Mucosa of rectum (tissue), 2 donors: ENCODE measurements around the gene TGFBR3.
A peak's percentile ranks its signal among the peaks of the same experiment; 100 is the strongest.

Experiments
- H3K27ac ChIP-seq, 2 donors: one replicate each; pipeline ENCODE4 v1.7.0; 2013; ENCODE audit warnings: inconsistent platforms in 2 of 2, low read depth in 2 of 2, low read length in 2 of 2
- H3K27me3 ChIP-seq, 2 donors: one replicate each; pipeline ENCODE4 v1.7.0; 2013; ENCODE audit warnings: low read length in 2 of 2; ENCODE audit not compliant: control insufficient read depth in 2 of 2, insufficient read depth in 2 of 2
- H3K36me3 ChIP-seq, 2 donors: one replicate each; pipeline ENCODE4 v1.7.0; 2013; ENCODE audit warnings: low read length in 2 of 2; ENCODE audit not compliant: control insufficient read depth in 2 of 2, insufficient read depth in 2 of 2
- H3K4me1 ChIP-seq, 2 donors: one replicate each; pipeline ENCODE4 v1.7.0; 2013; ENCODE audit warnings: low read length in 2 of 2, mild to moderate bottlenecking in 1 of 2; ENCODE audit not compliant: control insufficient read depth in 2 of 2, insufficient read depth in 2 of 2
- H3K4me3 ChIP-seq, 2 donors: one replicate each; pipeline ENCODE4 v1.7.0; 2013; ENCODE audit warnings: low read length in 2 of 2
- H3K9ac ChIP-seq, 2 donors: one replicate each; pipeline ENCODE4 v1.7.0; 2013; ENCODE audit warnings: low read length in 2 of 2, low read depth in 1 of 2, mild to moderate bottlenecking in 1 of 2
- H3K9me3 ChIP-seq, 2 donors: one replicate each; pipeline ENCODE4 v1.7.0; 2013; ENCODE audit warnings: low read length in 2 of 2; ENCODE audit not compliant: control insufficient read depth in 2 of 2
- donor health status: healthy.
- donor health status: Normal muscosa, but diverticular disease.

Gene TGFBR3

DNA sequence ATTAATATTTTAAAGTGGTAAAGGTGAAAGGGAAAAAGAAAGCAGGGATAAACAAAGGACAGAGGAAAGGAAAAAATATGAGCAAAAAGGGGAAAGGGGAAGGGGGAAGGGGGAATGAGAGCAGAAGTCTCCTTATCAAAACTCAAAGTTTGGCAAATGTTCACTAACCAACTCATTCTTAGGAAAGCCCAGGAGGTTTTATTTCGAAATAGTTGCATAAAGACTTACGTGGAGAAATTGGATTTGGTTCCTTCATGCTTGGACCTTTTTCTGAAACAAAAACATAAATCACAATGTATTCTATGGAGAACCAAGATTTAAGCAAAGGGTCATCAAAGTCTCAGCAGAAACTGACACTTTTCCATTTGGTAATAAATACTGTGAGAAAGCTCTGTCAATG is 188.1 kb downstream of the TGFBR3 start:
- no peaks in the 10 kb centered on the region for H3K4me1 ChIP-seq
- H3K4me3 ChIP-seq, result no peak overlapping the region
- H3K27me3 ChIP-seq, result no peaks in the 10 kb centered on the region
- no peak overlapping the region for H3K9ac ChIP-seq
- no peaks in the 10 kb centered on the region for H3K9me3 ChIP-seq
- peaks cover 0 to 2% of the 10 kb centered on the region in 2 donors for H3K36me3 ChIP-seq
- H3K27ac ChIP-seq, result no peak overlapping the region

DNA sequence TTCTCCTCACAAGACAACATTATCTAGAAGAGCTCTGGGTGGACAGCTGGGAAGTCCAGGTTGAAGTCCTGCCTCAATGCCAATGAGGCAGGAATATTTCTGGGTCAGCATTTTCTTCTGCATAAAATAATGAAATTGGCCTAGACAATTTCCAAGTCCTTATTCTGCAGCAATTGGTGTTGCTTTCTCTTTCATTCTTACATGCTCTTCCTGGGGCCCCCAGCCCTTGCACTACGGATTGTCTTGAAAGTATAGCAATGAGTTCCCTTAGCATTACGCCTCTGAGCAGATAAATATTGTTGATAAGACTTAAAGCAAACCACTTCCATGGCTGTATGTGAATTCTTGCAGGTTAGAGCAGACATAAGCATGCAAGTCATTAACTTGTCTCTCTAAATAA is 188.5 kb downstream of the TGFBR3 start:
- peaks cover 0 to 2% of the 10 kb centered on the region in 2 donors for H3K36me3 ChIP-seq
- H3K9me3 ChIP-seq, result no peaks in the 10 kb centered on the region
- no peaks in the 10 kb centered on the region for H3K4me1 ChIP-seq
- H3K4me3 ChIP-seq, result no peak overlapping the region
- H3K9ac ChIP-seq, result no peak overlapping the region
- H3K27me3 ChIP-seq, result no peaks in the 10 kb centered on the region
- no peak overlapping the region for H3K27ac ChIP-seq

DNA sequence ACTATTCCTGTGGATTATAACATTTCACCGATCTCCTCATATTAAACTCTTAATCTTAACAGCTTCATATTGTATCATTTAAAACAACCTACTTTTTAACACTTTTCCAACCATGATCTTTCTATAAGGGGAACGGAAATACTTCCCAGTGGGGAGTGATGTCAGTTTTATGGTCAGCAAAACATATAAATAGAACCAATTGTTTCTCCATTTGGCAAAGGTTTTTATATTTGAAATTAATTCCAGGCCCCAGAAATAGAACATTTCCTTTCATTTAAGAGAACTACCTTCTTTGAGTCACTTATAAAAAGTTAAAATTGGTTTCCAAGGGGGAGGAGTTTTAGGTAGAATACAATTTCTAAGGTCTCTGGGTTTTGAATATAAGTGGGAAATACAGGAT is 189.6 kb downstream of the TGFBR3 start:
- Histone ChIP-seq H3K27ac (no peak overlapping the region), H3K27me3 (no peaks in the 10 kb centered on the region), H3K4me3 (no peak overlapping the region), H3K9me3 (no peaks in the 10 kb centered on the region), H3K4me1 (no peaks in the 10 kb centered on the region), H3K36me3 (peaks cover 0 to 2% of the 10 kb centered on the region in 2 donors), H3K9ac (no peak overlapping the region)

DNA sequence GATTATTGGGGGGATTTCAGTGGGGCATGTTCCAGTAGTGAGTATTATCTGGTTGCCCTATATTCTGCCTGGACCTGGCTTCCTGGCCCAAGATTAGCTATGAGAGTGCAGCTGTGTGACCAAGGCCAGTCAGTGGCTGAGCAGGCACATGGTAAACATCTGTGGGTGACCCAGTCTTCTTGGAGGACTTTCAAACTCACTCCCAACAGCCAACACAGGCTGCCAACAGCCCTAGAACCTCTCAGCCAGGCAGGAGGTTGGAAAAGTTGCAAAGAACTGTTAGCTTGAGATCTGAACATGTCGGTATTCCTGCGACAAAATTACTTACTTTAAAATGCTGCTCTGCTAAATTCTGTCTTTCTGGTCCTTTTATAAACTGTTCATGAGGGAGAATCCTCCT is 192.4 kb downstream of the TGFBR3 start:
- no peaks in the 10 kb centered on the region for H3K9me3 ChIP-seq
- H3K4me3 ChIP-seq, result no peak overlapping the region
- H3K27me3 ChIP-seq, result no peaks in the 10 kb centered on the region
- no peak overlapping the region for H3K9ac ChIP-seq
- peaks cover 0 to 2% of the 10 kb centered on the region in 2 donors for H3K36me3 ChIP-seq
- peaks cover 11 to 13% of the 10 kb centered on the region in 2 donors for H3K4me1 ChIP-seq
- H3K27ac ChIP-seq, result no peak overlapping the region

DNA sequence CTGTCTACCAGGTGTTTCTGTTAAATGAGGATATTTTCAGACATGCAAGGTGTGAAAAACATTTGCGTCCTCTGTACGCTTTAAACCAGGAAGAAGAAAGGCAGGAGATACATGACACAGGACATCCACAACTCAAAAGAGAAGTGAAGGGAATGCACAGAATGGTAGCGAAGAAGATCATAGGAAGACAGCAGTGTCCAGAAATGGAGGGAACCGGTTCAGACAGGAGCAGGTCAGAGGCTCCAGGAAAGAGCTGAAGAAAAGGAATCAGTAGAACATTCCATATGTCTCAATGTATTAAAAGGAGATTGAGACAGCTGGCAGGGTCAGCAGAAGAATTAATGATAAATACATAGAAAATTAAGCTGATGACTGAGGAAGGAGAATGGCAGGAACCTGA is 194.4 kb downstream of the TGFBR3 start:
- H3K36me3 ChIP-seq, result peaks cover 0 to 2% of the 10 kb centered on the region in 2 donors
- H3K27me3 ChIP-seq, result no peaks in the 10 kb centered on the region
- no peak overlapping the region for H3K9ac ChIP-seq
- H3K4me1 ChIP-seq, result peaks cover 11 to 16% of the 10 kb centered on the region in 2 donors
- no peak overlapping the region for H3K4me3 ChIP-seq
- no peak overlapping the region for H3K27ac ChIP-seq
- H3K9me3 ChIP-seq, result no peaks in the 10 kb centered on the region

DNA sequence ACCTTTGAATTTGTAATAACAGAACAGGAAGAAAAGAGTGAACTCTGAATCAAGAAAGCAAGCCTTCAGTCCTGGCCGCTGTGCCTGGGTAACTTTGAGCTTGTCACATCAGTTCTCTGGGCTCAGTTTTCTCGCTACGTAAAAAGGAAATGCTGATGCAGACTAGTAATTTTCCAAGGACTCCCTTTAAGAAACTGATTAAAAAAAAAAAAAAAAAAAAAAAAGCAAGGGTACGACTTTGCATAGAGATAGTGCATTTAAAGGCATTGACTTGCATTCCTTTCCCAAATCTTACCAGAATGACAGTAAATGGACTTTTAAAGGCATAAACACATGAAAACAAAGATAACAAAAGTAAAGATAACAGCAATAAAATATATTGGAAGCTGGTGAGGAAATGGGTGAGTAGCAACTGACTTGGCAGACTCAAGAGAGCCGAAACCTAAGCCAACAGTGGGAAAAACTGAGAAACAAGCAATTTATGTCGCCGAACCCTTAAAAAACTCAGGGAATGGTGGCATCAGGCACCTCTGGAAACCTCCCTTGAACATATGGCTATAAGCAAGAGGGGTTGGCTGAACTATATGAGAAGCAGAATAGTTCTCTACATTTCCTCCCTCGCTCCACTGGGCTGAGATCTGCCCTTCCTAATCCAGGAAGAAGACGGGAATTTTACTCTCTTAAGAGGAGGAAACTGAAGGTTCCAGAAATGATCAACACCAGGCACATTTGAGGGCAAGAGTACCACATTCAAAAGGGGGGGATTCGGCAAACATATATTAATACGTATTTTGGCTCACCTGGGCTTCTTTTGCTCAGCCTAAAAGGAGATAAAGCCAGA is 196.1 kb downstream of the TGFBR3 start:
- Histone ChIP-seq H3K9me3 (no peaks in the 10 kb centered on the region), H3K36me3 (peaks cover 0 to 2% of the 10 kb centered on the region in 2 donors), H3K4me1 (peaks cover 16 to 17% of the 10 kb centered on the region in 2 donors), H3K27ac (peak overlapping the region; percentile 66 to 68), H3K9ac (peak overlapping the region in 1 of 2 donors; percentile 41), H3K27me3 (no peaks in the 10 kb centered on the region), H3K4me3 (peak overlapping the region; percentile 19 to 42)

DNA sequence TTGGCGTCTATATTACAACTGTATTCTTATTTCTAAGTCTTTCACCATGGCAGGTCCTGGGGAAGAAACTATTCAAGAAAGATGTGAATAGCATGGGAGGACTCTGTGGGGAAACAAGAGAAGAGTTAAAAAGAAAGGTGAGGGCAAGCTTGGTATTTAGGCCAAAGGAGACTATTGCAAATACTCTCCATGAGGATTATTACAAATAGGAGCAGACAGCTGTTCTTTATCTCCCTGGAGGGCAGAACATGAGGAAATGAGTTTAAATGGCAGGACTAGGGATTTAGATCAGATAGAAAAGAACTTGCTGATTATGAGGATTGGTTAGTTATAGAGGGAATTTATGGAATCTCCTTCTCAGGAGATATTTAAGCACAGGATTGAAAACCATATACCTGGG is 198.5 kb downstream of the TGFBR3 start:
- Histone ChIP-seq H3K4me3 (no peak overlapping the region), H3K36me3 (no peaks in the 10 kb centered on the region), H3K9me3 (no peaks in the 10 kb centered on the region), H3K27ac (no peak overlapping the region), H3K4me1 (peaks cover 27 to 35% of the 10 kb centered on the region in 2 donors), H3K9ac (no peak overlapping the region), H3K27me3 (no peaks in the 10 kb centered on the region)

DNA sequence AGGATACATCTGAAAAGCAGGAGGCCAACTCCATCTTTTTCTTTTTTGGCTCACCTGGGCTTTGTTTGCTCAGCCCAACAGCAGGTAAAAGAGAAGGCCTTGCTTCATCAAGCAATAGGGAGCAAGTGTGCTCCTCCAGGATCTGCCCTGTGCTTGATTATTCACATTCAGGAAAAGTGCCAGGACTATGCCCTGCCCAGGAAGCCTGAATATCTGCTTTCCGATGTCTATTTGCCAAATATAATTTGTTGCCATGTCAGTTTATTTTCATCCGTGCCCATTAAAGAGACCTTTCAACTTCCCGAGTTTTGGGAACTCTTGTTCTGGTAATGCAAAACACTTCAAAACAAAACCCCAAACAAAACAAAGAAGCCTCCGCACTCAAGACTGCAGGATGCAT is 200.0 kb downstream of the TGFBR3 start:
- no peak overlapping the region for H3K27ac ChIP-seq
- H3K4me3 ChIP-seq, result no peak overlapping the region
- peaks cover 27 to 35% of the 10 kb centered on the region in 2 donors for H3K4me1 ChIP-seq
- no peak overlapping the region for H3K9ac ChIP-seq
- no peaks in the 10 kb centered on the region for H3K9me3 ChIP-seq
- no peaks in the 10 kb centered on the region for H3K36me3 ChIP-seq
- no peaks in the 10 kb centered on the region for H3K27me3 ChIP-seq

DNA sequence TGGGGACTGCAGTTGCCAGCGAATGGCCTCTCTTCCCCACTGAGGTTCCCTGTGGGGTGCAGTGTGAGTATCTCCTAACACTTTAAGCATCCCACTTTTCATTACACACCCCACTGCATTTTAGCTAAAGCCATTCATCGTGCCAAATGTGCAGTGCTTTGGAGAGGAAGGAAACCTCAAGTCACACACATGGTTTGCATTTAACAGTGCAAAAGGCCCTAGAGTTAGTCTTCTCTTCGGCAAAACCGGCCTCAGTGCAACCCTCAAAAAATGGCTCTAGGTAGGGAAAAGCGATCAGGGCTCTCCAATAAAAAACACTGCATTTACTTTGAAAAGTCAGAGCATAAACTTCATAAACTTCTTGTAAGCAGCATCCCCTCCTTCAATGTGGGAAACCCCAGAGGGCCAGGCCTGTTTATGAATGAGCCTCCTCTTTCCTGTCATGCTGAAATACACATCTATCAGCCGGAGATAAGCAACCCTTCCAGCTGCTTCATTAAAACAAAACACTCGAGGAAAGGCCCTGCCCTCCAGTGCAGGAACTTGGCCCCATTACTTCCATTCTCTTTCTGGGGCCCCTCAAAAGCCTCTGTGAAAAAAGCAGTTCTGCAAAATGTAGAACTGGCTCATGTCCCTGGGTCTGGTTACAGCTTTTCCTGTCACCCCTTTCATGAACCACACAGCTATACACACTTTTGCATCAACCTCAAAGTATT is 201.3 kb downstream of the TGFBR3 start:
- Histone ChIP-seq H3K4me3 (no peak overlapping the region), H3K4me1 (peaks cover 16 to 30% of the 10 kb centered on the region in 2 donors), H3K9ac (no peak overlapping the region), H3K36me3 (no peaks in the 10 kb centered on the region), H3K27me3 (no peaks in the 10 kb centered on the region), H3K9me3 (no peaks in the 10 kb centered on the region), H3K27ac (peak overlapping the region in 1 of 2 donors; percentile 39)

DNA sequence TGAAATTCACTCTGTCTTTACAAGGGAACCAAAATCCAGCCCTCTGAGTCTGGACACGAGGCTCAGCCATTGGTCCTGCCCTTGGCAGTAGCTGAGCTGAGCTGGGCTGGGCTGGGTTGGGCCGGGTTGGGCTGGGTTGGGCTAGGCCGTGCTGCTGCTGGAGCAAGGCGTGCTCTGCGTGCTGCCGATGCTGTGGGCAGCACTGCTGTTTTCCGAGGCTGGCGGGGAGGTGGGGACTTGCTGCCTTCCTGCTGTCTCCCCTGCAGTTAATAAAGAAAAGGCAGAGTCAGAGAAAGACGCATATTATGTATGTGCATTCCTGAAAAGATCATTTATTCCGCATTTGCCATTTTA is 202.4 kb downstream of the TGFBR3 start:
- H3K27ac ChIP-seq, result peak overlapping the region; percentile 39 to 43
- H3K4me1 ChIP-seq, result peaks cover 14 to 24% of the 10 kb centered on the region in 2 donors
- H3K36me3 ChIP-seq, result no peaks in the 10 kb centered on the region
- H3K4me3 ChIP-seq, result no peak overlapping the region
- no peaks in the 10 kb centered on the region for H3K27me3 ChIP-seq
- no peaks in the 10 kb centered on the region for H3K9me3 ChIP-seq
- no peak overlapping the region for H3K9ac ChIP-seq
